K562 (cell line): ENCODE data around the gene XYLB. TPM values are rescaled to one million over a fixed set of nuclear protein-coding genes. Genes with fewer than 3 reads are reported as not detected.

Experiments
- ATAC-seq: fragments of 200-7000 bp; cut with Tn5 transposase; 3 replicates; pipeline ENCODE4 v1.9.1; 2020; ENCODE audit warnings: moderate library complexity
- BruUV-seq: library from RNA; stranded (reverse); fragments of 400-500 nt; replicated peaks from 2 replicates; lab custom pipeline; 2021; lab: Mats Ljungman, UMichigan
- CTCF ChIA-PET: fragments of 300-600 bp; formaldehyde crosslinking; extraction: SDS; loops from one replicate; lab custom pipeline; 2021; ENCODE audit warnings: low intra/inter-chr PET ratio; lab: Yijun Ruan, JAX
- POLR2A ChIA-PET: fragments of 300-600, 350-650 bp; sonication (Branson Sonifier 250); formaldehyde crosslinking; extraction: SDS; loops from one replicate; lab custom pipeline; 2021; ENCODE audit warnings: antibody characterized with exemption, inconsistent platforms; lab: Yijun Ruan, JAX
- DNase-seq, 4 experiments: peaks; one replicate each; pipeline versions ENCODE4 v3.0.0 to v3.0.0-alpha.2; 2011 to 2018; ENCODE audit warnings: low spot score in 3 of 4, mixed read lengths in 3 of 4; ENCODE audit errors: extremely low read depth in 1 of 4
- FAIRE-seq: peaks from 2 replicates; lab custom pipeline; 2011; peaks lifted over from hg19 to GRCh38; lab: Jason Lieb, UNC
- H2AFZ ChIP-seq: 2 replicates; pipeline ENCODE4 v1.6.0; 2011; ENCODE audit warnings: low read depth, low read length, control low read depth, inconsistent platforms
- H3K27ac ChIP-seq: fragments of 200-600 bp; 3 replicates; pipeline ENCODE4 v1.8.0; 2011; ENCODE audit warnings: low read depth, mild to moderate bottlenecking, control low read depth, inconsistent platforms, low read length, moderate library complexity, mixed read lengths; ENCODE audit errors: extremely low read depth
- H3K27me3 ChIP-seq, 2 experiments: fragments of 300-600 bp in 1 of 2; 2 replicates in 1 of 2; 3 replicates in 1 of 2; pipeline versions ENCODE4 v1.6.0 to v1.8.0; 2011; ENCODE audit warnings: inconsistent platforms in 2 of 2, low read length in 2 of 2, mild to moderate bottlenecking in 1 of 2, mixed read lengths in 1 of 2, moderate library complexity in 1 of 2; ENCODE audit not compliant: control insufficient read depth in 2 of 2, insufficient read depth in 2 of 2
- H3K36me3 ChIP-seq: fragments of 300-600 bp; 3 replicates; pipeline ENCODE4 v1.8.0; 2011; ENCODE audit warnings: mild to moderate bottlenecking, low read length, inconsistent platforms; ENCODE audit not compliant: control insufficient read depth, insufficient read depth
- H3K4me1 ChIP-seq, 2 experiments: fragments of 200-600 bp in 1 of 2; replicated peaks in 1 of 2; 2 replicates in 1 of 2; 3 replicates in 1 of 2; pipeline versions ENCODE4 v1.5.1 to v1.8.0; 2011; ENCODE audit warnings: inconsistent platforms in 2 of 2, low read length in 2 of 2, mild to moderate bottlenecking in 1 of 2, mixed read lengths in 1 of 2, moderate library complexity in 1 of 2; ENCODE audit not compliant: control insufficient read depth in 2 of 2, insufficient read depth in 2 of 2
- H3K4me2 ChIP-seq: 2 replicates; pipeline ENCODE4 v1.6.1; 2011; ENCODE audit warnings: low read length, control low read depth, inconsistent platforms, mixed read lengths; ENCODE audit not compliant: insufficient read depth
- H3K4me3 ChIP-seq: fragments of 200-600 bp; sonication (generic), shearing (Covaris generic); 2 replicates; pipeline ENCODE4 v1.5.1; 2016; ENCODE audit warnings: control low read depth, inconsistent platforms
- H3K79me2 ChIP-seq: fragments of 200-600 bp; 3 replicates; pipeline ENCODE4 v1.8.0; 2011; ENCODE audit warnings: low read length, inconsistent platforms; ENCODE audit not compliant: control insufficient read depth, insufficient read depth
- H3K9ac ChIP-seq, 2 experiments: 2 replicates each; pipeline versions ENCODE4 v1.6.0 to v1.6.1; 2011; ENCODE audit warnings: low read depth in 2 of 2, low read length in 2 of 2, control low read depth in 1 of 2, inconsistent platforms in 1 of 2, mild to moderate bottlenecking in 1 of 2, mixed read lengths in 1 of 2; ENCODE audit not compliant: insufficient read depth in 1 of 2
- H3K9me1 ChIP-seq: one replicate; pipeline ENCODE4 v1.6.0; 2011; ENCODE audit warnings: inconsistent platforms, mild to moderate bottlenecking, low read length, moderate library complexity; ENCODE audit not compliant: control insufficient read depth, insufficient read depth
- H3K9me3 ChIP-seq: replicated peaks from 2 replicates; pipeline ENCODE4 v1.5.1; 2011; ENCODE audit warnings: low read depth, low read length, inconsistent platforms; ENCODE audit not compliant: control insufficient read depth, insufficient read depth
- H4K20me1 ChIP-seq: replicated peaks from 2 replicates; pipeline ENCODE4 v1.6.1; 2011; ENCODE audit warnings: low read length, inconsistent platforms, mixed read lengths; ENCODE audit not compliant: control insufficient read depth, insufficient read depth
- CBX3 ChIP-seq, 2 experiments: IDR thresholded peaks; 1 replicate in 1 of 2; 2 replicates in 1 of 2; pipeline ENCODE4 v1.6.1; 2012; ENCODE audit warnings: inconsistent platforms in 2 of 2, low read length in 2 of 2, borderline replicate concordance in 1 of 2, control low read depth in 1 of 2
- GATAD2B ChIP-seq: fragments of 450-650 bp; IDR thresholded peaks from 2 replicates; pipeline ENCODE4 v1.6.1; 2017; ENCODE audit warnings: mild to moderate bottlenecking, borderline replicate concordance
- NR2F6 ChIP-seq: fragments of 450-650 bp; formaldehyde crosslinking; IDR thresholded peaks from 2 replicates; pipeline ENCODE4 v1.4.0; 2020; ENCODE audit warnings: mild to moderate bottlenecking
- RHOXF2B ChIP-seq: fragments of 250-450 bp; sonication (Bioruptor Pico); conservative IDR thresholded peaks from 2 replicates; pipeline ENCODE4 v1.5.1; 2021
- ZNF280A ChIP-seq: fragments of 450-650 bp; IDR thresholded peaks from 2 replicates; pipeline ENCODE4 v1.6.1; 2018; ENCODE audit warnings: mild to moderate bottlenecking, low read depth; ENCODE audit not compliant: partially characterized antibody
- WGBS: fragments of 100-300 bp; shearing (Covaris generic); methylation state at CpG from one replicate; pipeline ENCODE4 v1.1.6; 2016; ENCODE audit warnings: low coverage, mixed read lengths; ENCODE audit not compliant: insufficient coverage; ENCODE audit errors: missing lambda C conversion rate; 5-methylcytosine and 5-hydroxymethylcytosine counted together
- in situ Hi-C: fragments of 300-500 bp; cut with MboI; formaldehyde crosslinking; loops from 4 replicates; pipeline ENCODE4 v1.15.0; 2018; ENCODE audit warnings: inconsistent platforms, mixed read lengths
- intact Hi-C: fragments of 100-400 bp; cut with micrococcal nuclease; formaldehyde crosslinking; loops from 2 replicates; pipeline ENCODE4 v1.14.2; 2022
- polyA plus RNA-seq, 8 experiments: library from polyadenylated mRNA; depleted of rRNA in 4 of 8; stranded (reverse) in 5 of 8; unstranded in 3 of 8; fragments of >200 nt; fragmentation: Nextera tagmentation in 2 of 8; fragmentation: Illumina TruSeq in 1 of 8; extraction: Ambion mirVana in 2 of 8; extraction: Trizol in 1 of 8; gene quantifications; 2 replicates each; pipeline versions ENCODE4 v1.2.1 to v1.2.3, GENCODE V29; 2011 to 2014; ENCODE audit warnings: inconsistent platforms in 1 of 8, missing spikeins in 1 of 8
- total RNA-seq, 7 experiments: library from RNA; depleted of rRNA in 6 of 7; stranded (reverse); fragments of >200 nt in 6 of 7; fragmentation: Illumina TruSeq in 2 of 7; extraction: Trizol in 2 of 7; gene quantifications; 2 replicates each; pipeline versions ENCODE4 v1.2.1 to v1.2.3, GENCODE V29; 2011 to 2021; ENCODE audit warnings: low replicate concordance in 1 of 7

The XYLB gene
- total and polyA plus RNA-seq, 9 of the 15 experiments (the other 6 are each of a cell fraction or from before 2014, with no cell fraction given): 4.0 to 20.2 (median 13.2) TPM

GRCh38 chr3:38386992-38387750 lies 40.6 kb downstream of the XYLB start:
- TF ChIP-seq GATAD2B (no peak), ZNF280A (peak; percentile 48), CBX3 (IDR thresholded peaks at IDR 0.05; ENCODE audit: borderline replicate concordance in 1 of 2, low read length in 2 of 2) (0 out of 3 replicates have a peak, but pooled peaks of 1 of the 2 experiments have one; percentile 38), NR2F6 (CRISPR knock-in tag) (no peak), RHOXF2B (CRISPR knock-in tag) (no peak)
- ATAC-seq (no peak), FAIRE-seq (no peak), DNase-seq (no peak)
- POLR2A ChIA-PET: interaction anchor here (0.9 kb wide), 1 partner anchor 291 kb away, joined by 3 read pairs; no protein-coding TSS in a partner anchor
- H3K27me3 ChIP-seq: no peaks in the 10 kb centered on the region
- H3K4me2 ChIP-seq: no peak overlapping the region
- no peak overlapping the region for H3K9ac ChIP-seq
- CTCF ChIA-PET: no interaction called here
- no peaks in the 10 kb centered on the region for H3K79me2 ChIP-seq
- intact Hi-C loops: no loop called here
- BruUV-seq: no TSS peak
- in situ Hi-C loops: no loop called here
- peaks cover 3% of the 10 kb centered on the region for H3K9me3 ChIP-seq
- no peak overlapping the region for H3K27ac ChIP-seq
- H3K4me1 ChIP-seq: no peaks in the 10 kb centered on the region
- peaks cover 3% of the 10 kb centered on the region for H3K9me1 ChIP-seq
- H4K20me1 ChIP-seq: no peaks in the 10 kb centered on the region
- H2AFZ ChIP-seq: no peak overlapping the region
- whole genome bisulfite sequencing: 96% methylated on average over 5 of the region's 5 CpGs
- H3K36me3 ChIP-seq: peaks cover 59% of the 10 kb centered on the region; the same call in 2 of the 3 replicates
- no peak overlapping the region for H3K4me3 ChIP-seq
